Liver (tissue), 9 donors: ENCODE results near the gene SIRT4. TPM values are rescaled to one million over a fixed set of nuclear protein-coding genes. Genes with fewer than 3 reads are reported as not detected.
A peak's percentile ranks its signal among the peaks of the same experiment; 100 is the strongest.

Experiments used
- DNase-seq: peaks from one replicate; pipeline ENCODE4 v3.0.0-alpha.2; 2017; ENCODE audit warnings: low spot score
- H3K27ac ChIP-seq, 2 donors: one replicate each; pipeline ENCODE4 v1.7.0; 2013; ENCODE audit warnings: inconsistent platforms in 2 of 2, low read length in 2 of 2, control low read depth in 1 of 2, low read depth in 1 of 2, mild to moderate bottlenecking in 1 of 2
- H3K27me3 ChIP-seq, 4 donors: one replicate each; pipeline versions ENCODE4 v1.6.1 to v1.7.0; 2013; ENCODE audit warnings: low read length in 3 of 4, inconsistent platforms in 1 of 4, mild to moderate bottlenecking in 1 of 4, moderate library complexity in 1 of 4; ENCODE audit not compliant: control insufficient read depth in 4 of 4, insufficient read depth in 4 of 4
- H3K36me3 ChIP-seq, 4 donors: one replicate each; pipeline versions ENCODE4 v1.6.1 to v1.7.0; 2013; ENCODE audit warnings: low read length in 3 of 4, mild to moderate bottlenecking in 3 of 4, low read depth in 1 of 4, moderate library complexity in 1 of 4; ENCODE audit not compliant: control insufficient read depth in 4 of 4, insufficient read depth in 3 of 4
- H3K4me1 ChIP-seq, 4 donors: one replicate each; pipeline versions ENCODE4 v1.6.1 to v1.7.0; 2013; ENCODE audit warnings: low read length in 3 of 4, mild to moderate bottlenecking in 3 of 4, moderate library complexity in 1 of 4; ENCODE audit not compliant: control insufficient read depth in 4 of 4, insufficient read depth in 4 of 4
- H3K4me3 ChIP-seq, 3 donors: one replicate each; pipeline versions ENCODE4 v1.6.1 to v1.7.0; 2013; ENCODE audit warnings: low read length in 3 of 3, control low read depth in 1 of 3, low read depth in 1 of 3, mild to moderate bottlenecking in 1 of 3
- H3K9ac ChIP-seq, 2 donors: one replicate each; pipeline ENCODE4 v1.7.0; 2013; ENCODE audit warnings: low read length in 2 of 2, mild to moderate bottlenecking in 2 of 2, moderate library complexity in 2 of 2, control low read depth in 1 of 2, low read depth in 1 of 2
- H3K9me3 ChIP-seq, 4 donors: one replicate each; pipeline versions ENCODE4 v1.6.1 to v1.7.0; 2013; ENCODE audit warnings: low read length in 3 of 4; ENCODE audit not compliant: control insufficient read depth in 4 of 4
- CTCF ChIP-seq: fragments of 150-350 bp; IDR thresholded peaks from 2 replicates; pipeline ENCODE4 v1.5.1; 2017; ENCODE audit warnings: improper control_type of control experiment, low read depth, low read length; ENCODE audit not compliant: missing input control
- EGR1 ChIP-seq, 2 donors: IDR thresholded peaks; 2 replicates each; pipeline ENCODE4 v1.6.1; 2016 to 2018; ENCODE audit warnings: antibody characterized with exemption in 2 of 2, low read depth in 2 of 2
- FOXA1 ChIP-seq: IDR thresholded peaks from 2 replicates; pipeline ENCODE4 v1.6.1; 2016; ENCODE audit warnings: antibody characterized with exemption
- FOXA2 ChIP-seq: IDR thresholded peaks from 2 replicates; pipeline ENCODE4 v1.6.1; 2016; ENCODE audit warnings: antibody characterized with exemption
- GABPA ChIP-seq, 2 donors: IDR thresholded peaks in 1 of 2; conservative IDR thresholded peaks in 1 of 2; 2 replicates each; pipeline ENCODE4 v1.6.1; 2016; ENCODE audit warnings: antibody characterized with exemption in 2 of 2, mild to moderate bottlenecking in 1 of 2, moderate library complexity in 1 of 2
- HNF4A ChIP-seq, 2 donors: conservative IDR thresholded peaks; 2 replicates each; pipeline ENCODE4 v1.6.1; 2016; ENCODE audit warnings: antibody characterized with exemption in 2 of 2, mild to moderate bottlenecking in 2 of 2
- HNF4G ChIP-seq: IDR thresholded peaks from 2 replicates; pipeline ENCODE4 v1.6.1; 2016; ENCODE audit warnings: antibody characterized with exemption
- JUND ChIP-seq, 2 donors: IDR thresholded peaks; 2 replicates each; pipeline ENCODE4 v1.6.1; 2016; ENCODE audit warnings: antibody characterized with exemption in 2 of 2
- MAX ChIP-seq: IDR thresholded peaks from 2 replicates; pipeline ENCODE4 v1.6.1; 2016; ENCODE audit warnings: antibody characterized with exemption
- NR2F2 ChIP-seq: IDR thresholded peaks from 2 replicates; pipeline ENCODE4 v1.6.1; 2016; ENCODE audit warnings: antibody characterized with exemption
- RAD21 ChIP-seq, 2 donors: IDR thresholded peaks; 2 replicates each; pipeline ENCODE4 v1.6.1; 2016; ENCODE audit warnings: antibody characterized with exemption in 2 of 2, mild to moderate bottlenecking in 2 of 2
- REST ChIP-seq: IDR thresholded peaks from 2 replicates; pipeline ENCODE4 v1.6.1; 2016; ENCODE audit warnings: antibody characterized with exemption, mild to moderate bottlenecking
- RXRA ChIP-seq, 2 donors: IDR thresholded peaks; 2 replicates each; pipeline ENCODE4 v1.6.1; 2017 to 2018; ENCODE audit warnings: antibody characterized with exemption in 2 of 2, mild to moderate bottlenecking in 1 of 2
- SP1 ChIP-seq: IDR thresholded peaks from 2 replicates; pipeline ENCODE4 v1.6.1; 2018; ENCODE audit warnings: antibody characterized with exemption, mild to moderate bottlenecking
- TAF1 ChIP-seq: conservative IDR thresholded peaks from 2 replicates; pipeline ENCODE4 v1.6.1; 2016; ENCODE audit warnings: antibody characterized with exemption, mild to moderate bottlenecking
- YY1 ChIP-seq: IDR thresholded peaks from 2 replicates; pipeline ENCODE4 v1.6.1; 2016; ENCODE audit warnings: antibody characterized with exemption, mild to moderate bottlenecking
- ZBTB33 ChIP-seq: IDR thresholded peaks from 2 replicates; pipeline ENCODE4 v1.6.1; 2016; ENCODE audit warnings: antibody characterized with exemption
- WGBS: extraction: QIAGEN DNeasy Blood & Tissue Kit; methylation state at CpG from one replicate; pipeline ENCODE4 v1.1.7; 2013; 5-methylcytosine and 5-hydroxymethylcytosine counted together
- polyA plus RNA-seq, 2 donors: library from polyadenylated mRNA; stranded (reverse) in 1 of 2; unstranded in 1 of 2; fragments of 200-250 nt in 1 of 2; fragments of >200 nt in 1 of 2; fragmentation: Nextera tagmentation in 1 of 2; extraction: Ambion mirVana in 1 of 2; gene quantifications; one replicate each; pipeline versions ENCODE4 v1.2.1 to v1.2.3, GENCODE V29; 2013 to 2015
- total RNA-seq, 2 donors: library from RNA; depleted of rRNA; stranded (reverse); fragments of >200 nt; gene quantifications; one replicate each; pipeline ENCODE4 v1.2.3, GENCODE V29; 2014
- TF ChIP-seq, protein P1 (sequence below): IDR thresholded peaks from 2 replicates; pipeline ENCODE4 v1.6.1; 2016; ENCODE audit warnings: antibody characterized with exemption
- donor health status: healthy.
- donor health status: healthy.
- donor health status: healthy.
- donor health status: healthy.
- donor health status: healthy.

Gene SIRT4
- total and polyA plus RNA-seq, 4 donors: 1.6 to 4.2 (median 1.9) TPM

DNA sequence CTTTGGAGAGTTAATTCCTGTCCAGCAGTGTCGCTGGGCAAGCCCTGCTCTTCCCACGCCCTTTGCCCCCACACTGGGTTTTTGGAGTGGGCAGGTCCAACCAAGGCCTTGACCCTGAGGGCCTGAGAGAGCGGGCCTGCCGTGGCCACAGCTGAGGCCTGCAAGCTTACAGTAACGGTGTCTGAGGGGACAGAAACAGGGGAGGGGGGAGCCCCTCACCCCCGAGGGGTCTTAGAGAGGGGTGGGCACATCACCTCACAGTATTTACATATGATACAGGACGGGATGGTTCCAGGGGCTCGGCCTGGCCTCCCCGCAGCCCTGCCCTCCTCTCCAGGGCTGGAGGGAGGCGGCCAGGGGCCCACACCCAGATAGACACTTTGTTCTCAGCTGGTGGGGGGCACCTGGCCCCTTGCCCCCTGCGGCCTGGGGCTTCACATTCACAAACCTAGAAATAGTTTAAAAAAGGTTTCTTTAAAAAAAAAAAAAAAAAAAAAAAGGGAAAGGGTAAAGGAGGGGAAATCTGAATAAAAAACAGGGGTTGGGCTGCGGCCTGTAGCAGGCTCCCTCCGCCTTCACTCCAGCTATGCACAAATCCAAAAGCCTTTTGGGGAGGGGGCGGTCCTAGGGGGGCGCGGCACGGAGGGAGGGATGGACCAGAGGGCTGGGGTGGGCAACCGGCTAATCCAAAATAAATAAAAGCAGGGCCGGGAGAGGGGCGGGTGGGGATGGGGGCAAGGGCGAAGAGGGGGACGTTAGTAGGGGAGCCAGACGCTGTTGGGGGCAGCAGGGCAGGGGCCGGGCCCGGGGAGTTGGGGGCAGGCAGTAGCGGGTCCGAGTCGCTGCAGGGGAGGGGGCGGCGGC is 40.3 kb downstream of the SIRT4 start:
- Histone ChIP-seq H3K27ac (no peak overlapping the region), H3K27me3 (no peaks in the 10 kb centered on the region), H3K4me3 (no peak overlapping the region), H3K9ac (no peak overlapping the region), H3K9me3 (no peaks in the 10 kb centered on the region), H3K4me1 (peaks cover 0 to 16% (median 11%) of the 10 kb centered on the region in 4 donors), H3K36me3 (no peaks in the 10 kb centered on the region)
- peak; percentile 49 for DNase-seq
- WGBS: 60% methylated on average over 30 of the region's 30 CpGs
- TF ChIP-seq HNF4G: peak; percentile 89
- peak in 1 of 2 donors; percentile 30 for TF ChIP-seq RAD21 (IDR thresholded peaks at IDR 0.05)
- TF ChIP-seq MAX: no peak
- peak; percentile 30 for TF ChIP-seq FOXA2
- TF ChIP-seq CTCF: no peak
- TF ChIP-seq HNF4A (conservative IDR thresholded peaks at IDR 0.05): peak; percentile 91 to 93
- TF ChIP-seq GABPA (IDR thresholded peaks at IDR 0.05 in 1 of 2, conservative IDR thresholded peaks at IDR 0.05 in 1 of 2): no peak
- peak; percentile 82 for TF ChIP-seq SP1
- TF ChIP-seq YY1: no peak
- peak; percentile 44 for TF ChIP-seq REST
- TF ChIP-seq, protein P1, sequence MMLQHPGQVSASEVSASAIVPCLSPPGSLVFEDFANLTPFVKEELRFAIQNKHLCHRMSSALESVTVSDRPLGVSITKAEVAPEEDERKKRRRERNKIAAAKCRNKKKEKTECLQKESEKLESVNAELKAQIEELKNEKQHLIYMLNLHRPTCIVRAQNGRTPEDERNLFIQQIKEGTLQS: no peak
- TF ChIP-seq TAF1: no peak
- no peak for TF ChIP-seq ZBTB33
- TF ChIP-seq EGR1 (IDR thresholded peaks at IDR 0.05; ENCODE audit: low read depth in 2 of 2): no peak
- TF ChIP-seq FOXA1: no peak
- peak; percentile 73 for TF ChIP-seq NR2F2
- no peak for TF ChIP-seq JUND (IDR thresholded peaks at IDR 0.05)
- peak; percentile 79 to 82 for TF ChIP-seq RXRA (IDR thresholded peaks at IDR 0.05)
